Effector memory CD8-positive, alpha-beta T cell (primary cell): ENCODE data around the gene IMPA2.
A peak's percentile ranks its signal among the peaks of the same experiment; 100 is the strongest.
"Not testable (repeated sequence)": the region's sequence is repeated elsewhere in the genome, so short reads cannot be mapped to it uniquely, and the experiment has no call there.

ENCODE experiments used
- ATAC-seq: fragments of 150-1000 bp; cut with Tn5 transposase; replicated peaks from 2 replicates; pipeline ENCODE4 v1.10.0; 2021; ENCODE audit warnings: mild to moderate bottlenecking, moderate library complexity
- DNase-seq, 3 experiments: peaks; one replicate each; pipeline ENCODE4 v3.0.0; 2021
- H3K27ac Mint-ChIP-seq, 2 donors: one replicate each; pipeline ENCODE4 v1.8.0; 2022; ENCODE audit warnings: mild to moderate bottlenecking in 2 of 2, mixed read lengths in 2 of 2, moderate library complexity in 2 of 2
- H3K27me3 Mint-ChIP-seq, 2 donors: one replicate each; pipeline ENCODE4 v1.8.0; 2022; ENCODE audit warnings: mixed read lengths in 2 of 2
- H3K36me3 Mint-ChIP-seq: one replicate; pipeline ENCODE4 v1.8.0; 2022; ENCODE audit warnings: mild to moderate bottlenecking, moderate library complexity, mixed read lengths; ENCODE audit not compliant: insufficient read depth
- H3K4me1 Mint-ChIP-seq, 2 donors: one replicate each; pipeline ENCODE4 v1.8.0; 2022; ENCODE audit warnings: low read depth in 2 of 2, mixed read lengths in 2 of 2
- H3K4me3 Mint-ChIP-seq, 2 donors: one replicate each; pipeline ENCODE4 v1.8.0; 2022; ENCODE audit warnings: mild to moderate bottlenecking in 2 of 2, mixed read lengths in 2 of 2, moderate library complexity in 2 of 2
- H3K9me3 Mint-ChIP-seq, 2 donors: one replicate each; pipeline ENCODE4 v1.8.0; 2022; ENCODE audit warnings: mixed read lengths in 2 of 2

The IMPA2 gene

DNA sequence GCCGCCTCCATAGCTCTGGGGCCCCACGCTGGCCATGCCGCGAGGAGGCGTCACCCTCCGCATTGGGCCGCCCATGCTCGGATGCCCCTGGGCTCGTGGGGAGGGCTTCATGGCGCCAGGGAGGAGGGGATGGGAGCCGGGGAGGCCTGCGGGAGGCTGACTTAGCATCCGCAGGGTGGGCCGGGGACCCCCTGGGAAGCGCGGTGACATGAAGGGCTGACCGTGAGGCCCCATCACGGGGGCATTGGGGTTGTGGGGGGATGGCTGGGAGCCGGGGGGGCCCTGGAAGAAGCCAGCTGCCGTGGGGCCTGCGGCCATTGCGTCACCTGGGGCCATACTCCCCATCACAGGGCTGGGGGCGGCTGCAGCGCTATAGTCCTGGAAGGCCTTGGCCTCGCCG is 86.4 kb downstream of the IMPA2 start:
- H3K27ac Mint-ChIP-seq: no peak overlapping the region
- ATAC-seq: no peak
- no peak overlapping the region for H3K4me3 Mint-ChIP-seq
- H3K4me1 Mint-ChIP-seq: peaks cover 0 to 4% of the 10 kb centered on the region in 2 donors
- no peak for DNase-seq
- peaks cover 18% of the 10 kb centered on the region in 2 donors for H3K27me3 Mint-ChIP-seq
- no peaks in the 10 kb centered on the region for H3K36me3 Mint-ChIP-seq
- H3K9me3 Mint-ChIP-seq: no peaks in the 10 kb centered on the region

- not testable (repeated sequence) for H3K27ac Mint-ChIP-seq, H3K36me3 Mint-ChIP-seq, H3K4me3 Mint-ChIP-seq, H3K4me1 Mint-ChIP-seq, DNase-seq, ATAC-seq, H3K9me3 Mint-ChIP-seq
- peaks cover 15 to 18% of the 10 kb centered on the region in 2 donors for H3K27me3 Mint-ChIP-seq
These were observed 87.1 kb downstream of the IMPA2 start for GRCh38 chr18:12068316-12068949.

DNA sequence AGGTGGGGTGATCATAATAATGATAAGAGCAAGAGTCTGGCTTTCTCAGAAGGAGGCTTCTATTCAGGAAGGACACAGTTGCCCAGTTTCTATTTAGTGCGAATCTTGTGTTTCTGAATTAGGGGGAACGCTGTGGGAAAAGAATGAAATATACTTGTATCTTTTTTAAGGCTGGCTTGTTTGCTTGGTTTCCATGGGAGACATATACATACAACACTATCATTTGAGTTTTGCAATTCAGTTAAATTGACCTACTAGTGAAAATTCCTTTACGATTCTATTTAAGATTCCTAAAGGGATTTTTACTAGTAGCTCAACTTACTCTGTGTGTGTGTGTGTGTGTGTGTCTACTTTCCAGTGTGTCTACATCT is 87.6 kb downstream of the IMPA2 start:
- H3K4me3 Mint-ChIP-seq: no peak overlapping the region
- no peak overlapping the region for H3K27ac Mint-ChIP-seq
- H3K4me1 Mint-ChIP-seq: no peaks in the 10 kb centered on the region
- DNase-seq (no peak), ATAC-seq (no peak)
- H3K36me3 Mint-ChIP-seq: no peaks in the 10 kb centered on the region
- peaks cover 18 to 19% of the 10 kb centered on the region in 2 donors for H3K27me3 Mint-ChIP-seq
- H3K9me3 Mint-ChIP-seq: no peaks in the 10 kb centered on the region

- DNase-seq, H3K9me3 Mint-ChIP-seq, H3K4me1 Mint-ChIP-seq, H3K4me3 Mint-ChIP-seq, ATAC-seq, H3K27ac Mint-ChIP-seq, H3K36me3 Mint-ChIP-seq: not testable (repeated sequence)
- peaks cover 29 to 36% of the 10 kb centered on the region in 2 donors for H3K27me3 Mint-ChIP-seq
These were observed 89.8 kb downstream of the IMPA2 start for GRCh38 chr18:12071066-12071465.

DNA sequence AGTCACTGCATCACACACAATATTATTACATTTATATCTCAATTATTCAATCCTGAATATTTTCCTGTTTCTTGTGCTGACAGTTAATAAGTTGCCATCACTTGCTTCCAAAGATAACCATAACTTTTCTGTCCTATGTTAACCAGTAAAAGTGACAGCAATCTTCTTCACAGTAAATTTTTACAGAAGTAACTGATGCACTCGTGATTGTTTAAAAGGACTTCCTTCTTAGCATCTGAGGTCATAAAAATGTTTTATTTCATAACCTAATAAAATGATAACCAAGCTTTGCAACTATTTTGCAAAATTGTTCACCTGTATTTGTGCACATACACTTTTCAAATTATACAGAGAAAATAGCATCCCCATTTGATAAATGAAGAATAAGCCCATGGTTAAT is 91.7 kb downstream of the IMPA2 start:
- no peaks in the 10 kb centered on the region for H3K4me1 Mint-ChIP-seq

GRCh38 chr18:12074736-12075135 is 93.4 kb downstream of the IMPA2 start:
- Mint-ChIP-seq H3K4me3 (no peak overlapping the region), H3K27ac (no peak overlapping the region), H3K4me1 (no peaks in the 10 kb centered on the region), H3K27me3 (peaks cover 28 to 33% of the 10 kb centered on the region in 2 donors), H3K9me3 (no peaks in the 10 kb centered on the region), H3K36me3 (no peaks in the 10 kb centered on the region)
- DNase-seq (no peak), ATAC-seq (no peak)

More for the DNA sequence above, 91.7 kb downstream of the IMPA2 start:
- Mint-ChIP-seq H3K9me3 (no peaks in the 10 kb centered on the region), H3K27me3 (peaks cover 37 to 44% of the 10 kb centered on the region in 2 donors), H3K27ac (no peak overlapping the region), H3K36me3 (no peaks in the 10 kb centered on the region), H3K4me3 (no peak overlapping the region)
- no peak for DNase-seq
- ATAC-seq: no peak

- no peak for DNase-seq
- Mint-ChIP-seq H3K27me3 (peaks cover 28 to 33% of the 10 kb centered on the region in 2 donors), H3K4me1 (no peaks in the 10 kb centered on the region), H3K9me3 (no peaks in the 10 kb centered on the region), H3K36me3 (no peaks in the 10 kb centered on the region), H3K4me3 (peak overlapping the region; percentile 41 to 65), H3K27ac (no peak overlapping the region)
- ATAC-seq: peak; percentile 27
These were observed 95.3 kb downstream of the IMPA2 start for GRCh38 chr18:12076424-12077140.

- H3K9me3 Mint-ChIP-seq, DNase-seq, H3K27ac Mint-ChIP-seq, H3K36me3 Mint-ChIP-seq, H3K4me3 Mint-ChIP-seq, ATAC-seq, H3K4me1 Mint-ChIP-seq: not testable (repeated sequence)
- peaks cover 28 to 33% of the 10 kb centered on the region in 2 donors for H3K27me3 Mint-ChIP-seq
These were observed 96.7 kb downstream of the IMPA2 start for GRCh38 chr18:12077994-12078393.

GRCh38 chr18:12079491-12080237 is 98.4 kb downstream of the IMPA2 start:
- Mint-ChIP-seq H3K9me3 (no peaks in the 10 kb centered on the region), H3K4me3 (no peak overlapping the region), H3K36me3 (no peaks in the 10 kb centered on the region), H3K4me1 (no peaks in the 10 kb centered on the region), H3K27ac (no peak overlapping the region), H3K27me3 (peaks cover 22 to 26% of the 10 kb centered on the region in 2 donors)
- ATAC-seq (no peak), DNase-seq (no peak)
